ENCODE measurements around the gene TCOF1. TPM values are rescaled to one million over a fixed set of nuclear protein-coding genes. Genes with fewer than 3 reads are reported as not detected.
A peak's percentile ranks its signal among the peaks of the same experiment; 100 is the strongest.

TCOF1 gene
- total RNA-seq, 5 donors from 2014 or later (not counting 1 experiment from before 2014, with no cell fraction given), result 50.4 to 67.8 (median 58.4) TPM

DNA sequence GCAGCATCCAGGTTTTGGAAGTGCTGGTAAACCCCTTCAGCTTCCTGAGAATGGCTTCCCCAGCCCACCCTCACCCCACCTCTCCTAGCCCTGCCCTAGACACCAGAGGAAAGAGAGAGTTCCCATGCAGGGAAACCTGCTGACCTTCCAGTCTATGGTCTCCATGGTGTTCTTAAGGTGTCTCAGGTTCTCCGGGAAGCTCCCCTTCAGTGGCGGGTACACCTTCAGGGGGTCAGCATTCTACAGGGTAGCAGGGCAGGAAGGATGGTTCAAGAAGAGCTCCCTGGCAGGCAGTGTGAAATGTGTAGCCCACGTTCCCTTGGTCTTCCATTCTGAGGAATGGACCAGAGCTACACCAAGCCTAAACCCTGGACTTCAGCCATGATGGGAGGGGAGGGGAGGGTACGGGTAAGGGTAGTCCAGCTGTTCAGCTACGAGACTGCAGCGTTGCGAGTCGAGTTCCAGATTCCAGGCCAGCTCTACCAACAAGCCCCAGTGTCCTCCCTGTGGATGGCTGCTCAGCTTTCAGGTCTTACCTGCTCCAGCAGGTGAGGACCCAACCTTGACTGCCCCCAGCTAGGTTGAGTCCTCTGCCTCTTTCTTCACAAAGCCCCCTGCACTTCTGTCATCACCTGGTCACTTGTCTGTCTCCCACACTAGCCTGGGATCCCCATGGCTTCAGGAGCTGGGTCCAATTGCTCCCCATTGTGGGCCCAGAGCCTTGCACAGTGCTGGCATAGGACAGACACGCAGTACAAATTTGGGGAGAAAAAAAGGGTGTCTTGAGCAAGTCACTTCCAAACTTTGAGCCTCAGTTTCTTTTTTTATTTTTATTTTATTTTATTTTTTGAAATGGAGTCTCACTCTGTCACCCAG lies 47.7 kb downstream of the TCOF1 start:
- Histone ChIP-seq H3K36me3 (ENCODE audit: control insufficient read depth in 2 of 2, extremely low read depth in 1 of 2, insufficient read depth in 1 of 2, low read length in 1 of 2) (peaks cover 27 to 78% of the 10 kb centered on the region in 2 donors), H3K4me3 (ENCODE audit: control insufficient read depth in 1 of 2, extremely low read depth in 1 of 2, low read length in 1 of 2) (no peak overlapping the region), H3K27ac (ENCODE audit: low read length) (no peak overlapping the region), H3K4me1 (ENCODE audit: control insufficient read depth in 1 of 2, extremely low read depth in 1 of 2, insufficient read depth in 2 of 2, low read length in 2 of 2) (peaks cover 5 to 38% of the 10 kb centered on the region in 2 experiments), H3K27me3 (replicated peaks in 1 of 2; ENCODE audit: control insufficient read depth in 2 of 2, extremely low read depth in 1 of 2, insufficient read depth in 2 of 2, low read length in 1 of 2) (no peaks in the 10 kb centered on the region), H3K9me3 (no peaks in the 10 kb centered on the region)
- H3K27me3 Mint-ChIP-seq, result no peaks in the 10 kb centered on the region
- no peaks in the 10 kb centered on the region for H3K9me3 Mint-ChIP-seq
- peaks cover 41% of the 10 kb centered on the region for H3K36me3 Mint-ChIP-seq
- 93% methylated on average over 6 of the region's 9 CpGs for WGBS (ENCODE audit: insufficient coverage)
- CTCF ChIA-PET, result interaction anchor here (0.6 to 0.8 kb wide), 3 partner anchors 8 to 838 kb away, joined by 3 to 4 read pairs (median 3); no protein-coding TSS in a partner anchor
- no peak overlapping the region for H3K27ac Mint-ChIP-seq
- H3K4me1 Mint-ChIP-seq, result peaks cover 14 to 30% (median 26%) of the 10 kb centered on the region in 3 donors
- ATAC-seq (replicated peaks in 1 of 4) (no peak), DNase-seq (no peak)
- POLR2A ChIA-PET, result interaction anchor here in 1 of 2 donors (1.0 kb wide), 1 partner anchor 9 kb away, joined by 3 read pairs; no protein-coding TSS in a partner anchor
- H3K4me3 Mint-ChIP-seq, result peak overlapping the region in 1 of 3 donors; percentile 7

- POLR2A ChIA-PET, result no interaction called here
- H3K9me3 Mint-ChIP-seq, result no peaks in the 10 kb centered on the region
- Histone ChIP-seq H3K36me3 (ENCODE audit: control insufficient read depth in 2 of 2, extremely low read depth in 1 of 2, insufficient read depth in 1 of 2, low read length in 1 of 2) (peaks cover 22 to 68% of the 10 kb centered on the region in 2 donors), H3K27me3 (replicated peaks in 1 of 2; ENCODE audit: control insufficient read depth in 2 of 2, extremely low read depth in 1 of 2, insufficient read depth in 2 of 2, low read length in 1 of 2) (no peaks in the 10 kb centered on the region), H3K4me1 (ENCODE audit: control insufficient read depth in 1 of 2, extremely low read depth in 1 of 2, insufficient read depth in 2 of 2, low read length in 2 of 2) (peaks cover 13 to 48% of the 10 kb centered on the region in 2 experiments), H3K27ac (ENCODE audit: low read length) (no peak overlapping the region), H3K4me3 (ENCODE audit: control insufficient read depth in 1 of 2, extremely low read depth in 1 of 2, low read length in 1 of 2) (no peak overlapping the region), H3K9me3 (no peaks in the 10 kb centered on the region)
- H3K36me3 Mint-ChIP-seq, result peaks cover 34% of the 10 kb centered on the region
- ATAC-seq (replicated peaks in 1 of 4), result no peak
- CTCF ChIA-PET, result interaction anchor here in 1 of 2 donors (0.6 kb wide), 1 partner anchor 50 kb away, joined by 3 read pairs; no protein-coding TSS in a partner anchor
- DNase-seq, result no peak
- H3K27ac Mint-ChIP-seq, result no peak overlapping the region
- H3K4me1 Mint-ChIP-seq, result peaks cover 24 to 36% (median 35%) of the 10 kb centered on the region in 3 donors
- H3K27me3 Mint-ChIP-seq, result no peaks in the 10 kb centered on the region
- 88% methylated on average over 1 of the region's 4 CpGs for WGBS (ENCODE audit: insufficient coverage)
- H3K4me3 Mint-ChIP-seq, result no peak overlapping the region
These were observed 48.7 kb downstream of the TCOF1 start for GRCh38 chr5:150406103-150406722.

DNA sequence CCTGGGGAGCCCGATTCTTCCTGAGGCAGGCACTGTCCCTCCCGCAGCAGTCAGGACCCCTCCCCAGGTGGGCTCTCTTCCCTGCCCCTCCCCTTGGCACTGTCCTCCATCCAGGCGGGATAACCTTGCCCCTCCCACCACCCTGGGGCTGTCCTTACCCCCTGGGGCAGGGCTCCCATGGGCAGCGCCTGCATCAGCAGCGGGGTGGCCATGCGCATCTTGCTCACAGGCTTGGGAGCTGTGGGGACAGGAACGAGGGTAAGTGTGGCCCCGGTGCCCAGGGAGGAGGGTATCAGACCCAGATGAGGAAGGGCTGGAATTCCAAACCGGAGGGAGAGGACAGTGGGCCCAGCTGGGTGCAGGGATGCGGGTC lies 49.2 kb downstream of the TCOF1 start:
- no peak for ATAC-seq (replicated peaks in 1 of 4)
- no peak overlapping the region for H3K4me3 Mint-ChIP-seq
- H3K36me3 ChIP-seq (ENCODE audit: control insufficient read depth in 2 of 2, extremely low read depth in 1 of 2, insufficient read depth in 1 of 2, low read length in 1 of 2), result peaks cover 17 to 63% of the 10 kb centered on the region in 2 donors
- no peaks in the 10 kb centered on the region for H3K27me3 Mint-ChIP-seq
- DNase-seq, result no peak
- no peaks in the 10 kb centered on the region for H3K9me3 ChIP-seq
- CTCF ChIA-PET, result no interaction called here
- peaks cover 18 to 53% of the 10 kb centered on the region in 2 experiments for H3K4me1 ChIP-seq (ENCODE audit: control insufficient read depth in 1 of 2, extremely low read depth in 1 of 2, insufficient read depth in 2 of 2, low read length in 2 of 2)
- H3K27ac Mint-ChIP-seq, result no peak overlapping the region
- 90% methylated on average over 3 of the region's 10 CpGs for WGBS (ENCODE audit: insufficient coverage)
- H3K27ac ChIP-seq (ENCODE audit: low read length), result no peak overlapping the region
- peaks cover 29% of the 10 kb centered on the region for H3K36me3 Mint-ChIP-seq
- POLR2A ChIA-PET, result no interaction called here
- H3K4me1 Mint-ChIP-seq, result peaks cover 29 to 41% (median 39%) of the 10 kb centered on the region in 3 donors
- H3K27me3 ChIP-seq (replicated peaks in 1 of 2; ENCODE audit: control insufficient read depth in 2 of 2, extremely low read depth in 1 of 2, insufficient read depth in 2 of 2, low read length in 1 of 2), result no peaks in the 10 kb centered on the region
- no peak overlapping the region for H3K4me3 ChIP-seq (ENCODE audit: control insufficient read depth in 1 of 2, extremely low read depth in 1 of 2, low read length in 1 of 2)
- no peaks in the 10 kb centered on the region for H3K9me3 Mint-ChIP-seq

- H3K27me3 ChIP-seq (replicated peaks in 1 of 2; ENCODE audit: control insufficient read depth in 2 of 2, extremely low read depth in 1 of 2, insufficient read depth in 2 of 2, low read length in 1 of 2), result no peaks in the 10 kb centered on the region
- POLR2A ChIA-PET, result interaction anchor here in 1 of 2 donors (1.2 kb wide), 1 partner anchor 21 kb away, joined by 4 read pairs; no protein-coding TSS in a partner anchor
- Mint-ChIP-seq H3K27me3 (no peaks in the 10 kb centered on the region), H3K27ac (no peak overlapping the region), H3K9me3 (no peaks in the 10 kb centered on the region), H3K36me3 (peaks cover 27% of the 10 kb centered on the region), H3K4me1 (peaks cover 29 to 42% (median 39%) of the 10 kb centered on the region in 3 donors), H3K4me3 (no peak overlapping the region)
- H3K27ac ChIP-seq (ENCODE audit: low read length), result no peak overlapping the region
- DNase-seq, result no peak
- H3K4me3 ChIP-seq (ENCODE audit: control insufficient read depth in 1 of 2, extremely low read depth in 1 of 2, low read length in 1 of 2), result no peak overlapping the region
- H3K9me3 ChIP-seq, result no peaks in the 10 kb centered on the region
- H3K4me1 ChIP-seq (ENCODE audit: control insufficient read depth in 1 of 2, extremely low read depth in 1 of 2, insufficient read depth in 2 of 2, low read length in 2 of 2), result peaks cover 18 to 58% of the 10 kb centered on the region in 2 experiments
- ATAC-seq (replicated peaks in 1 of 4), result no peak
- H3K36me3 ChIP-seq (ENCODE audit: control insufficient read depth in 2 of 2, extremely low read depth in 1 of 2, insufficient read depth in 1 of 2, low read length in 1 of 2), result peaks cover 15 to 59% of the 10 kb centered on the region in 2 donors
- 89% methylated on average over 9 of the region's 13 CpGs for WGBS (ENCODE audit: insufficient coverage)
- CTCF ChIA-PET, result no interaction called here
These were observed 49.7 kb downstream of the TCOF1 start for GRCh38 chr5:150407096-150407720.

GRCh38 chr5:150408231-150408943 lies 50.9 kb downstream of the TCOF1 start:
- Histone ChIP-seq H3K36me3 (ENCODE audit: control insufficient read depth in 2 of 2, extremely low read depth in 1 of 2, insufficient read depth in 1 of 2, low read length in 1 of 2) (peaks cover 15 to 47% of the 10 kb centered on the region in 2 donors), H3K4me3 (ENCODE audit: control insufficient read depth in 1 of 2, extremely low read depth in 1 of 2, low read length in 1 of 2) (no peak overlapping the region), H3K4me1 (ENCODE audit: control insufficient read depth in 1 of 2, extremely low read depth in 1 of 2, insufficient read depth in 2 of 2, low read length in 2 of 2) (peaks cover 20 to 64% of the 10 kb centered on the region in 2 experiments), H3K9me3 (no peaks in the 10 kb centered on the region), H3K27me3 (replicated peaks in 1 of 2; ENCODE audit: control insufficient read depth in 2 of 2, extremely low read depth in 1 of 2, insufficient read depth in 2 of 2, low read length in 1 of 2) (no peaks in the 10 kb centered on the region), H3K27ac (ENCODE audit: low read length) (peak overlapping the region; percentile 33)
- peaks cover 21% of the 10 kb centered on the region for H3K36me3 Mint-ChIP-seq
- no peaks in the 10 kb centered on the region for H3K9me3 Mint-ChIP-seq
- WGBS (ENCODE audit: insufficient coverage), result no CpG with 5 or more reads among the region's 8 CpGs
- peak overlapping the region in 2 of 3 donors; percentile 28 to 88 for H3K4me3 Mint-ChIP-seq
- H3K4me1 Mint-ChIP-seq, result peaks cover 38 to 52% (median 51%) of the 10 kb centered on the region in 3 donors
- CTCF ChIA-PET, result interaction anchor here in 1 of 2 donors (1.4 kb wide), 1 partner anchor 11 kb away, joined by 3 read pairs; no protein-coding TSS in a partner anchor
- DNase-seq, result no peak
- POLR2A ChIA-PET, result interaction anchor here in 1 of 2 donors (0.8 to 1.2 kb wide), 2 partner anchors 22 to 25 kb away, joined by 3 to 4 read pairs; no protein-coding TSS in a partner anchor
- ATAC-seq (replicated peaks in 1 of 4), result no peak
- peak overlapping the region in 1 of 2 donors; percentile 36 for H3K27ac Mint-ChIP-seq
- H3K27me3 Mint-ChIP-seq, result no peaks in the 10 kb centered on the region

Measured in T-cell (primary cell).